NCI-H1092 (cell line): ENCODE data around the gene SNAP47.

ENCODE experiments used
- DNase-seq: peaks from one replicate; lab custom pipeline; 2025; lab: John Stamatoyannopoulos, UW

The SNAP47 gene

GRCh38 chr1:227785094-227785804 lies 50.0 kb downstream of the SNAP47 start:
- DNase-seq = no peak

DNA sequence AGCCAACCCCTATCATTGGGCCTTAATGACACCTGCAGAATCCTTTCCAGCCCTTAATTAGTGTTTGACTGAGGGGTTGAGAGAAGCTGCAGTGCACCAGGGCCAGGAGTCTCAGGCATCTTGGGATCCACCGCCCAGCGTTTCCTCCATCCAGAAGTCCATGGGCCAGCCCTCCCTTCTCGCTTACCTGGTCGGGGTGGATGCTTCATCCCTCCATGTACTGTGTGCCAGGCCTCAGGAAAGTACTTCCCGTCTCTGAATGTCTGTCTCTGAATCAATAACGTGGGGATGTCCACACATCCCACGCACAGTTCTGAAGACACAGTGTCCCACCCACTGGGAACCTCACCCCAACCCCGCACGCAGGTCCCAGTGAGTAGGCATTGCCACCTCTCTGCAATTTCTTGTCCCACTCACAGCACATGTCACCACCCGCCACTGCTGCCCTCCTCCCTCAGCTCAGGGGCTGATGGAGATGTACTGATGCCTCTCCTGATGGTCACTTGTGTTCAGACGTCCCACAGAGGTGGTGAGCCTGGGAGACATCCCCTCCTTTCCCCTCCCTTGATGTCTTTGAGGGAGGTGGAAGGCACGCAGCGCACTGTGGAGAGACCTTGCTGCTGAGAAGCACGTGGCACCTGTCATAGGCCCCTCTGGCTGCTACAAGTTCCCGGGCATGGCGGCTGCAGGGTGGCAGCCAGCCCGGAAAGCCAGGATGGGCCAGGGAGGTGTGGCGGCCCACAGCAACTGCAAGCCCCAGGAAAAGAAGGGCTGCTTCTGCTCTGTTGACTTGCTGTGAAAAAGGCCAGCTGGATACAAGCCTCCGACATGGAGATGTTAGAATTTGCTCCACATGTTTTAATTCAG lies 50.8 kb downstream of the SNAP47 start:
- no peak for DNase-seq

DNA sequence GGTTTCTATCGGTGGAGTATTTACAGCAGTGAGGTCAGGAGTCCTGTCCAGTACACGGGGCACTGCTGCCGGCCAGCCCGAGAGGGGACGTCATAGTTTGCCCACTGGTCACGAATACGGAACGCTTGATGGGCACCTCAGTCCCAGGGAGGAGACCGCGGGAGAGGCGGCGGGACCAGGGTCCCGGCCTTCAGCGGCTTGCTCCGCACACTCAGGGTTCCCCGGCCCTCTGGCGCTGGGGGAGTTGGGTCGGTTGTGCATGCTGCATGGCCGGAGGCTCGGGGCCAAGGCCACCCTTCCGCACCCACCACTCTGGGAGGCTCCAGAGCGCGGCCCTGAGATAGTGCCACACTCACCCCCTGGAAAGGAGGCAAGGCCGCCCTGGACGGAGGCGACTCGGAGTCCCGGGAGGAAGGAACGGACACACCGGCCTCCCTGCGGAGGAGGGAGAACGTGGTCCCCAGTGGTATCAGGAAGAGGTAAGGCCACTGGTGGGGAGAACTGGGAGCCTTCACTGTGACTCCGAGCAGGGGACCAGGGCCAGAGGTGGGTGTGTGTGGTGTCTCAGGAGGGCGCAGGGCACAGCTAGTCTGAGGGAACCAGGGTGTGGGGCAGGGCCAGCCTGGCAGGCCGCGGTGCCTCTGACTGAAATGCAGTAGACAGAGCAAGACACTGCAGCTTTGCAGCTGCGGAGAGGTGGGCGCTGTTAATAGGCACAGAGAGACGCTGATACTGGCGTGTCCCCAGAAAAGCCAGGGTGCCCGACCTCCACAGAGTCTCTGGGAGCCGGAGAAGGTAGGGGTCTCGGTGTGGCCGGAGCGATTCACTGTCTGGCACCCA lies 51.7 kb downstream of the SNAP47 start:
- no peak for DNase-seq

DNA sequence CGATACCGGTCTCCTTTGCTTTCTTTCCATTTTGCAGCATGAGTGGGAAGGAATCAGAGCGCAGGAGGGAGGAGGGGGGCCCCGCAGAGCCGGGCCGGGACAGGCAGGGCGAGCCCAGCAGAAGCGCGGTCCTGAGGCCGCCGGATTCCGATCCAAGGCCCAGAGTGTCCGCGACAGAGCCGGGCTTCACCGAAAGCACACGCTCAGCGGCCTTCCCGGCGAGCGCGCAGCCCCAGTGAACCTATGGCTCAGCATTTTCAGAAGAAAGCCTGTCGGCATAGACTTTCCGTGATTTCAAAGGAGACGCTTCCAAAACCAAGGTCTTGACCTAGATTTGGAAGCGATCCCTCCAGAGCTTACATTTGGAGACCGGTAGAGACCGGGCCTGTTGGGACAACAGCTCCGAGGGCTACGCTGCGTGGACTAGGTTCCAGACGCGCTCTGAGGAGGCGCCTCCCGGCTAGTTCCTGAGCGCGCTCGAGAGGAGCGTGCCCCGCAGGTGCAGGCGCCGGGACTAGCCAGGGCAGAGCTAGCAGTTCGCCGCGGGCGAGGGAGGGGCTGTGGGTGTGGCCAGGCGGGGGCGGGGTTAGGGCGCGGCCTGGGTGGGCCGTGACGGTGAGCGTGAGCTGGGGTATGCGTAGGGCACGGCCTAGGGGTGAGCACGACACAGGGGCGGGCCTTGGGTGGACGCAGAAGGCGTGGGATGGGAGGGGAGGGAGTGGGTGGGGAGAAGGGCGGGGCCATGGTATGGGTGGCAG lies 52.5 kb downstream of the SNAP47 start:
- DNase-seq = peak; percentile 91

GRCh38 chr1:227788271-227789083 lies 53.2 kb downstream of the SNAP47 start:
- DNase-seq = peak; percentile 54

DNA sequence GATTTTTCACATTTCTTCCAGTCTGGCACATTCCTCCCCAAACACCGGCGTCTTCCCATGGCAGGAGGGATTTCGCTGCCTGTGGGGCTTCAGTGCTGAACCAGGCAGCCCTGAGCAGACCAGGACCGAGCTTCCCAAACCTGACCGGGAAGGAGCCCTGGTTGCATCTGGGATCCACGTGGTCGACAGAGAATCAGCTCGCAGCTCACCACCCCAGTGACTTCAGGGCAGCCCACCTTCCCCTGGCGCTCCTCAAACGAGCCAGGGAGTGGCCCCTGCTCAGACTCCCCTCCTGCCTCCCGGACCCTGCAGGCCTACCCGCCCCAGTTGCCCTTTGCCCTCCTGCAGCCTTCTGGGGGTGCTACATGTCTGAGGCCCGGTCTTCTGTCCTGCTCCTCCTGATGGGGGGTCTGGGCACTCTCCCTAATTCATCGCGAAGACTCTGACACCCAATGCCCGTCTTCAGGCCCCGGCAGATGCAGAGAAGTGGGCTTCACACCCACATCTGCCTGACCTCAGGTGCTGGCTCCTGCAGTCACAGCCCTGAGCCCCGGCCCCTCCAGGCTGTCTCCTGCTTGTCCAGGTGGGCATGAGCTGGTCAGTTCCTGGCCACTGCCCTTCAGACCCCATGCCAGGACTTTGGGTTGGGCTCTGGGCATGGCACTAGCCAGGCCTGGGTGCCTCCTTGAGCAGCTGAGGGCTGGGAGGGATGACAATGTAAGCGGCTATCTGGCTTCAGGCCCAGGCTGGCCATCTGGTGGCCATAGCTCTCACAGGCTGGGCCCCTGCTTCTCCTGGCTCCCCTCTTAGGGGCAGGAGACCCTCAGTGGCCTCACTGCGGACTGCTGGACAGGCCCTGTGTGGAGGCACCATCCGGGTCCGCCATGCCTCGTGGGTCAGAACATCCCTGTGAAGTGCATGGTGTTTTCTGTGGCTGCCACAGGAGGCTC lies 54.1 kb downstream of the SNAP47 start:
- no peak for DNase-seq

GRCh38 chr1:227790034-227790400 lies 54.8 kb downstream of the SNAP47 start:
- no peak for DNase-seq

DNA sequence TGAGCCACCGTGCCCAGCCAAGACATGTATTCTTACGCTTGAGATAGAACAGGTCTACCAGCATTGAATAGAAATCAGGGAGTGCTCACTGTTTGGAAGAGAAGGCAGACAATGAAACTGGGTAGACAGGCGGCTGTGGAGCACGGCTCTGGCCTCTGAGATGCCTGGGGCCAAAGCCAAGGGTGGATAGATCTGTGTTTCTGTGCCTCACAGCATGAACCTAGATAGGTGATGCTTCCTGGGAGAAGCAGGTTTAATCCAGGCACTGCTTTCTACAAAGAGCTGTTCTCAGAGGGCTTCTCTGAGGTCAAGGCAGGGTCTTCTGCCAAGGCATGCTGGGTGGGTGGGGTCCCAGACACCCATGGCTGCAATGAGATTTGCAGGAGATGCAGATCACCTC lies 55.6 kb downstream of the SNAP47 start:
- no peak for DNase-seq

- DNase-seq = no peak
These were observed 56.3 kb downstream of the SNAP47 start for GRCh38 chr1:227791425-227792143.

DNA sequence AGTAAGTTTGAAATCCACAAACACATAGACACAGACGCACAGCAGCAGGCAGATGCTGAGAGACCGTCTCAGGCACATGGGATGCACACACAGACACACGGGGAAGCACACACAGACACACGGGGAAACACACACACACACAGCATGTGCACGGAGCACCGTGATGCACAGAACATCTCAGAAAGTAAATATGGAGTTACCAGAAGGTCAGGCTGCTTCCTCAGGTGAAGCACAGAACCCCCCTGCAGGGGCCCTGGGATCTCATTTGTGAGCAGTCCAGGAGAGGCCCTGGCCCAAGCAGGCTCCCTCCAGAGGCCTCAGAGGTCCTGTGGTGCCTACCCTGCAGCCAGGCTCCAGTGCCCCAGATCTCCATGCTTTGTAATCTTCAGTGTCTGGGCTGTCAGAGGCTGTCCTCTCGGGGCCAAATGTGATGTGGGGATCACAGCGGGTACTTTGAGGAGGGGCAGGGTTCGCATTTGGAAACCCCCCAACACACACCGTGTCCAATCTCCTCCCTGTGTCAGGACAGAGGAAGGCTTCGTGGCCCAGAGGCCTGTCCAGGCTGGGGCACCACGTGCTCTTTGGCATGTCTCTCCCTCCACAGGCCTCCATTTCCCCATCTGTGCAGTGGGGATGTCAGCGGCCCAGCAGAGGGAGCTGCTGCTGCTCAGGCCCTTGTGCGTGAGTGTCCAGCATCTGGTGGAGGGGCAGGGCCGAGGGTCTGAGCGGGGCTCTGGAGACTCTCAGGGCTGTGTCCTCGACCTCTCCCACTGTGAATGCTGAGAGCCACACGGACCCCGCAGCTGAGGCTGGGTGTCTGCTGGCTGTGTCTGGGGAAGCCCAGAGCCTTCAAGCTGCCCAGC lies 57.2 kb downstream of the SNAP47 start:
- DNase-seq = no peak

DNA sequence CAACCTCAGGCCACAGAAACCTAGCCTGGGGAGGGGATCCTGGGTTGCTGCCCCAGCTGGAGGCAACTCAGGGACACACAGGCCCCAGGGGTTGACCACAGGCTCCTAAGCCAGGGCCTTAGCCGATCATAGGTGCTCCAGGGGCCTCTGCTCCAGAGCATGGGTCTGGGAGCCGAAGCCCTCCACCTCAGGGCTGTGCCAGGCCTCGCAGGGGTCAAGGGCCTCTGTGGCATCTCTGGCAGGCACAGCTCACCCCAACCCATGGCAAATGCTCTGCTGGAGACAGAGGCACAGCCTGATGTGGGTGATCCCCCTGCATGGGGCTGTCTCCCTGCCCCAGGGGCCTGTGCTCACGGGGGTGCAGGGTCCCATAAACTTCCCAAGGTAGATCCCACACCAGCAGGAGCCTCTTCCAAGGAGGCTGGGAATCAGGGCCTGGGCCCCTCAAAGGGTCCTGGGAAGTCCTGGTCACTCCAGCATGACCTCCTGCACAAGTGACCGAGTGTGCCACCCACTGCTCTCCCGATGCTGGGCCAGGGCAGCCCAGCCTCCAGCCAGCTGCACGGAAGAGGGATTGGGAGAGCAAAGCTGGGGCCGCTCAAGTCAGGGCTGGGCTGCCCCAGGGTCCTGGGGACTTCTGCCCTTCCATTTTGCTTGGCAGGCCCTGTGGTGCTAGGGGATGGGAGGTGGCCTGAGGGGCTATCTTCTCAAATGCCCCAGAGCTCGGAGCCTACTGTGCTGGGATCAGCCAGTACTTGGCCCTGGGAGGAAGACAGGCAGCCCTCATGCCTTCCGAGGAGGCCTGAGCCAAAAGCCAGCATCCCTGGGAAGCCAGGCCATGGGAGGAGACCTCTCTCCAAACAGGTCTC lies 58.1 kb downstream of the SNAP47 start:
- no peak for DNase-seq

- DNase-seq = no peak
These were observed 58.9 kb downstream of the SNAP47 start for GRCh38 chr1:227793948-227794816.

DNA sequence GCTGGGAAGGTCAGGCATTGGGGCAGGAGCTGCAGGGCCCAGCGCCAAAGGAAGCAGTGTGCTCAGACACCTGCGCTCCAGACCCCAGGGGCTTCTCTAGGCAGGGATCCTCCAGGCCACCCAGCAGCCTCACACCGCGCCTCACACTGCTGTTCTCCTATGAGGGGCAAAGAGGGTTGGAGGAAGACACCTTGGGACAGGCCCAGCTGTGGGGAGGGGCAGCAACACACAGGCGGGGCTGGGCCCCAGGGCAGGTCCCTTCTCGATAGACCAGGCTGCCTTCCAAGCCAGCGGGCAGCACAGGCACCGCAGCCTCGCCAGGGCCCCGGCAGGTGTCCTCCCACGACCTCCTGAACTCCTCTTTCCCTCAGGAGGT lies 59.6 kb downstream of the SNAP47 start:
- no peak for DNase-seq

DNA sequence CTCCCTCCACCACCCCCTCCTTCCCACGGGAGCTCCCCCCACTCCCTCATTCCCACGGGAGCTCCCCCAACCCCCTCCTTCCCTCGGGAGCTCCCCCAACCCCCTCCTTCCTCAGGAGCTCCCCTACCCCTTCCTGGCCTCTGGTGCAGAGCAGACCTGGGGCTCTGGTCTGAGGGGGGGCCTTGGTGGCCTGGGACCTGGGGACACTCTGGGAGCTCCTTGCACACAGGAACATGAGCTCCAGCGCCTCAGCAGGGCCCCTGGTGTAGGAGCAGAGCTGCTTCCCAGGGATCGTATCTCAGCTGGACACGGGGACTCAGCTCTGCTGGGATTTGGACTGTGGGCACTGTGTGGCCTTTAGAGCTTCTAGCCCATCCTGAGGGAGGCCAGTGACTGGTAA lies 60.5 kb downstream of the SNAP47 start:
- DNase-seq = no peak

- DNase-seq = no peak
These were observed 61.2 kb downstream of the SNAP47 start for GRCh38 chr1:227796359-227796915.

- no peak for DNase-seq
These were observed 61.9 kb downstream of the SNAP47 start for GRCh38 chr1:227797144-227797543.
